GM18520 (cell line): ENCODE results near the gene MDGA2.
"Not testable (repeated sequence)": the region's sequence is repeated elsewhere in the genome, so short reads cannot be mapped to it uniquely, and the experiment has no call there.

Source experiments
- ATAC-seq: cut with Tn5 transposase; IDR thresholded peaks from one replicate; pipeline ENCODE4 v1.9.1; 2021; ENCODE audit not compliant: unreplicated experiment

Gene MDGA2

GRCh38 chr14:47345016-47345415, 330.4 kb downstream of the MDGA2 start:
- ATAC-seq = no peak

DNA sequence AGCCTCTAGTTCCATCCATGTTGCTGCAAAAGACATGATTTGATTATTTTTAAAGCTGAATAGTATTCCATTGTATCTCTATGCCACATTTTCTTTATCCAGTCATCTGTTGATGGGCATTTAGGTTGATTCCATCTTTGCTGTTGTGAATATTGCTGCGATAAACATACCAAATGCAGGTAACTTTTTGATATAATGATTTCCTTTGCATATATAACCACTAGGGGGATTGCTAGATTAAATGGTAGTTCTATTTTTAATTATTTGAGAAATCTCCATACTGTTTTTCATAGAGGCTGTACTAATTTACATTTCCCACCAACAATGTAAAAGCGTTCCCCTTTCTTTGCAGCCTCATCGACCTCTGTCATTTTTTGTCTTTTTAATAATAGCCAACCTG, 342.5 kb downstream of the MDGA2 start:
- no peak for ATAC-seq

- ATAC-seq = no peak
Observed at GRCh38 chr14:47332106-47332505, 343.3 kb downstream of the MDGA2 start.

GRCh38 chr14:47328376-47328775, 347.0 kb downstream of the MDGA2 start:
- ATAC-seq = no peak

DNA sequence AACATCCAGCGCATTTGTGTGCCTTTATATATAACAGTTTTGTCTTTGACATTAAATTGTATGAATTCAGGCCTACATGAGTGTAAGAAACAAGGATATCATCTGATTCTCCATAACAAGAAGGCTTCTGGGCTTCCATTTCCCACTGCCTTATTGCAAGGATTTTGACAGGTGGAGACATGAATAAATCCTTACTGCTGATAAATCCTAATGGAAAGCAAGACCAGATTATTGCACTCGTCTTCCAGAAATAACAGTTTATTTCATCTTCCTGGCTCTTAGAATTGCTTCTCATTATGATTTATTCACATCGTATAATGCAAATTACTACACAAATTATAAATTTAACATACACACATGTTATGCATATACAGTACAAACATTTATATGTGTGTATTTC, 348.1 kb downstream of the MDGA2 start:
- no peak for ATAC-seq

- ATAC-seq = no peak
Observed at GRCh38 chr14:47322751-47323150, 352.7 kb downstream of the MDGA2 start.

- no peak for ATAC-seq
Observed at GRCh38 chr14:47302121-47302520, 373.3 kb downstream of the MDGA2 start.

GRCh38 chr14:47300796-47301195, 374.6 kb downstream of the MDGA2 start:
- ATAC-seq = no peak

DNA sequence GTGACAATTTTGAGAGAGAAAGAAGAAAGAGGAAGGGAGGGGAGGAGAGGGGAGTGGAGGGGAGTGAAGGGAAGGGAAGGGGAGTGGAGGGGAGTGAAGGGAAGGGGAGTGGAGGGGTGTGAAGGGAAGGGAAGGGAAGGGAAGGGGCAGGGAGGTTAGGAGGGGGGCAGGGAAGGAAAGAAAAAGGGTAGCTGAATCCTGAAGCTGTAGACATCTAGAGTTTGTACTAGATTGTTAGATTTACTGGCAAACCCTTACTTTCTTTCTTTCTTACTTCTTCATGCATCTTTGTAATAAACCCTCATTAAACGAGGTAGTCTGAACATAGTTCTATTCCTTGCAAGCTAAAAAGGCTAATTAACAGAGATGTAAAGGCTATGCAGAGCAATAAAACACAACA, 378.0 kb downstream of the MDGA2 start:
- ATAC-seq = no peak

- no peak for ATAC-seq
Observed at GRCh38 chr14:47284283-47284682, 391.1 kb downstream of the MDGA2 start.

DNA sequence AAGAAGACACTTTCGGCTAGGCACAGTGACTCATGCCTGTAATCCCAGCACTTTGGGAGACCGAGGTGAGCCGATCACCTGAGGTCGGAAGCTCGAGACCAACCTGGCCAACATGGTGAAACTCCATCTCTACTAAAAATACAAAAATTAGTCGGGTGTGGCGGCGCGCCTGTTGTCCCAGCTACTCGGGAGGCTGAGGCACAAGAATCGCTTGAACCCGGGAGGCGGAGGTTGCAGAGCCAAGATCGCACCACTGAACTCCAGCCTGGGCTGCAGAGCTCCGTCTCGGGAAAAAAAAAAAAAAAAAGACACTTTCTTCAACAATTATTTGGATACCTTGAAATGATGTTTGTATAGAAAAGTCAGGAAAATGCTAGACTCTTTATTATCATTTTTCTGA, 393.6 kb downstream of the MDGA2 start:
- not testable (repeated sequence) for ATAC-seq

DNA sequence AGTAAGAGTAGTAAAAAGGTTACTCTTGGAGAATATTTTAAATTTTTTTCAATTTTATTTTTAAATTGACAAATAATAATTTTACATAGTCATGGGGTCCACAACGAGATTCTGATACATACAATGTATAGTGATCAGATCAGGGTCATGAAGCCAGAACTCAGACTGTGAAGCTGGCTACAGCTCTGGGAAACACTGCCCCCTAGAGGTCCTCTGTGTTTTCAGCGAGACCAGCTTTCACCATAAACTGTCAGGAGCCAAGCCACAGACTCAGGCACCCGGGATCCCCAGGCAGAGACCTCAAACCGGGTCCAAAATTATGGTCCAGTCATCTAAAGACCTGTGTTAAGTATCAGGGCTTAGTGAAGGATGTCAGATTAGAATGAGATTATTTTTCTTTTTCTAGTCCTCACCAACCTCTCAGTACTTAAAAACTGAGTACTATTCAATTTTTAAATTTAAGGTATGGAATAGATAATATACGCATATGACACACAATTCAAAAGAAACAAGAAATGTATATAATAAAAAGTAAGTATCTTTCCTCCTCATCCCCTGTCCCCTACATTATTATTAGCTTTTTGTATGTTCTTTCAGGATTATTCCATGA, 397.1 kb downstream of the MDGA2 start:
- no peak for ATAC-seq

- no peak for ATAC-seq
Observed at GRCh38 chr14:47277703-47278102, 397.7 kb downstream of the MDGA2 start.

DNA sequence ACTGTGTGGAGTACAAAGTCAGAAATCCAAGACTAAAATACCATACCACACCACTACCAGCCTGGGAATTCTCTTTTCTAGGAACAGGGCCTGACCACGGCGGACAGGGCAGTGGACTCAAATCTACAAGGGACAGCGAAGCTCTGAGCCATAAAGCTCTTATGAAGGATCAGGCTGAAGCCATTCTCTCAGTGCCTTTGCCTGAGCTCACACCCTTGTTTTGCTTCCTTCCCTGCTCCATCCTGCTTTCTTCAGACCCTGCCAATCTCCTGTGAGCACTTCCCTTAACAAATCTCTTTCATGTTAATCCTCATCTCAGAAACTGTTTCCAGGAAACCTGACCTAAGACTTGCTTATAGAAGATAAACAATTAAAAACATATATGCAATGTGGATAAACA, 398.5 kb downstream of the MDGA2 start:
- no peak for ATAC-seq

DNA sequence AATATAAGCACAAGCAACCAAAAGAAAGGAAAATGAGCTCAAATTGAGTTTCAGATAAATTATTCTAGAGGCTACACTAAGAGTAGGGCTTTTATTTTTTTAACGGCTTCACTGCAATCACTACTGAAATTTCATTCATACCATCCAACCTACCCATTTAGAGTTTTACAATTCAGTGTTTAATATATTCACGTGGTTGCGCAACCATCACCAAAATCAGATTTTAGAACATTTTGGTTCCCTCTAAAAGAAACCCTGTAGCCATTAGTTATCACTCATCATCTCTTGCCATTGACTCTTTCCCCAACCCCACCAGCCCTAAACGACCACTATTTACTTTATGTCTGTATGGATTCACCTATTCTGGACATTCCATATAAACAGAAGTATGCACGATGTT, 401.5 kb downstream of the MDGA2 start:
- no peak for ATAC-seq

- no peak for ATAC-seq
Observed at GRCh38 chr14:47270715-47271114, 404.7 kb downstream of the MDGA2 start.

- ATAC-seq = no peak
Observed at GRCh38 chr14:47269756-47270492, 405.5 kb downstream of the MDGA2 start.

GRCh38 chr14:47264842-47265241, 410.6 kb downstream of the MDGA2 start:
- ATAC-seq = no peak

GRCh38 chr14:47262801-47263200, 412.6 kb downstream of the MDGA2 start:
- ATAC-seq = no peak

DNA sequence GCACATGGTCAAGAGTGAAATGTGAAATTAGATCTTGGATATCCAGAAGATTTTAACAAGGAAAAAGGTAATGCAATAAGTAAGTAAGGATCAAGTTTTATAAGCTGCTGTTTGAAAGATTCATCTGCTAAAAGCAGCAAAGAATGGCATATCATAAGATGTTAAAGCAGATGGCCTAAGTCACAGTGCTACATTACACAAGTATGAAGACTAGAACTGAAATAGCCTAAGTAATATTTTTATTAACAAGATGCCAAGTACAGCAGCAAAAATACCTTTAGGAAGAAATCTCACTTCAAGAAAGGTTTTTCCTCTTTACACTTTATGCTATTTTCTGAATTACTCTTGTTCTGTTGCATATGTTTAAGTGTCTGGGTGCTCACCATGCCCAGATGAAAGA, 414.1 kb downstream of the MDGA2 start:
- no peak for ATAC-seq

DNA sequence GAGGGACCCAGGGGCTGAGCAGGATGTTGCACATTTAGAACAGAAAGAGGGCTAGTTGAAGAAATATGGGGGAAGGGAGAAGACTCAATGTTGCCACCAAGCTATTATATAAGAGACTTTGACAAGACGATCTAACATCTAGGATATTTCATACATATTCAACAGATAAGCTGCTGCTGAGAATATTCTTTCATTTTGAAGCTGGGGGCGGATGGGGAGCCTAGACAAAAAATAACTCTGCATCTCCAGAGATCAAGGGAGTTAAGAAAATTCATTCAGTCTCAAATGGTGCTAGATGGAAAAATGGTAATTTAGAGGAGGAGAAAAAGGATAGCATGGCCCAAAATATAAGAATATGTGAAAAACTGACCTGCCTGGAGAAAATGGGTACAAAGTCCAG, 415.6 kb downstream of the MDGA2 start:
- ATAC-seq = no peak

DNA sequence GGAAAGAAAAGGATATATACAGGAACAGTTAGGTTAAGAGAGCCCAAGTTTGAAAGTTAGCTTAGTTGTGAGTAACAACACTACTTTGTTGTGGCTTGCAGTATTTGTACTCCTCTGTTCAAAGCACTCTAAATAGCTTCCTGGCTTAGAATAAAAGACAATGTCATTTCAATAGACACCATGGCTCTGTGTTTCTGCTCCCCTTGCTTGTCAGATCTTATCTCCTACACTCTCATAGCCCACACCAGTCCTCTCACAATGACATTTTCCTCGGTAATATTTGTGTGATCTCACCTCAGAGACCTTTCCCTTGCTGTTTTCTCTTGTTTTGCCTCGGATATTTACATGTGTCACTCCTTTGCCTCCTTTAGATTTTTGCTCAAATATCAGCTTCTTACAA, 418.4 kb downstream of the MDGA2 start:
- ATAC-seq = no peak

GRCh38 chr14:47252802-47253201, 422.6 kb downstream of the MDGA2 start:
- no peak for ATAC-seq
